ENCODE results near the gene FPR3.

GRCh38 chr19:51793994-51794393 is 963 bp upstream of the FPR3 start:
- no peak for TF ChIP-seq CTCF (IDR thresholded peaks at IDR 0.05; ENCODE audit: insufficient read depth, low read length)
- no peak for TF ChIP-seq POLR2AphosphoS5 (IDR thresholded peaks at IDR 0.05; ENCODE audit: low read depth)
- TF ChIP-seq GABPA (IDR thresholded peaks at IDR 0.05; ENCODE audit: low read depth), result no peak
